DND-41 (cell line): ENCODE data around the gene DENND1A.

ENCODE experiments used
- EZH2 ChIP-seq: IDR thresholded peaks from 3 replicates; pipeline ENCODE4 v1.6.1; 2012; ENCODE audit warnings: borderline replicate concordance, low read depth, mild to moderate bottlenecking, moderate library complexity, low read length, inconsistent platforms; ENCODE audit not compliant: severe bottlenecking
- TF ChIP-seq, protein P1 (sequence below): IDR thresholded peaks from 2 replicates; pipeline ENCODE4 v1.5.1; 2012; ENCODE audit warnings: borderline replicate concordance, low read length, moderate library complexity, mild to moderate bottlenecking; ENCODE audit not compliant: poor library complexity, severe bottlenecking; ENCODE audit errors: extremely low read depth

- TF ChIP-seq EZH2: no peak
- TF ChIP-seq, protein P1, sequence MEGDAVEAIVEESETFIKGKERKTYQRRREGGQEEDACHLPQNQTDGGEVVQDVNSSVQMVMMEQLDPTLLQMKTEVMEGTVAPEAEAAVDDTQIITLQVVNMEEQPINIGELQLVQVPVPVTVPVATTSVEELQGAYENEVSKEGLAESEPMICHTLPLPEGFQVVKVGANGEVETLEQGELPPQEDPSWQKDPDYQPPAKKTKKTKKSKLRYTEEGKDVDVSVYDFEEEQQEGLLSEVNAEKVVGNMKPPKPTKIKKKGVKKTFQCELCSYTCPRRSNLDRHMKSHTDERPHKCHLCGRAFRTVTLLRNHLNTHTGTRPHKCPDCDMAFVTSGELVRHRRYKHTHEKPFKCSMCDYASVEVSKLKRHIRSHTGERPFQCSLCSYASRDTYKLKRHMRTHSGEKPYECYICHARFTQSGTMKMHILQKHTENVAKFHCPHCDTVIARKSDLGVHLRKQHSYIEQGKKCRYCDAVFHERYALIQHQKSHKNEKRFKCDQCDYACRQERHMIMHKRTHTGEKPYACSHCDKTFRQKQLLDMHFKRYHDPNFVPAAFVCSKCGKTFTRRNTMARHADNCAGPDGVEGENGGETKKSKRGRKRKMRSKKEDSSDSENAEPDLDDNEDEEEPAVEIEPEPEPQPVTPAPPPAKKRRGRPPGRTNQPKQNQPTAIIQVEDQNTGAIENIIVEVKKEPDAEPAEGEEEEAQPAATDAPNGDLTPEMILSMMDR: no peak
Observed at GRCh38 chr9:123753016-123753415, 176.9 kb downstream of the DENND1A start.
